GM18951 (cell line): ENCODE data around the gene U2AF1L4.
"Not testable (repeated sequence)": the region's sequence is repeated elsewhere in the genome, so short reads cannot be mapped to it uniquely, and the experiment has no call there.

Source experiments
- POLR2A ChIP-seq: IDR thresholded peaks from 4 replicates; pipeline ENCODE4 v1.6.1; 2011; ENCODE audit warnings: mild to moderate bottlenecking; ENCODE audit not compliant: insufficient read length, insufficient read depth; ENCODE audit errors: extremely low read depth
- in situ Hi-C: fragments of 300-500 bp; cut with MboI; formaldehyde crosslinking; loops from one replicate; pipeline ENCODE4 v1.12.0; 2022; ENCODE audit warnings: low sequenced_read_pairs, mixed read lengths, inconsistent platforms; ENCODE audit not compliant: unreplicated experiment

Gene U2AF1L4

DNA sequence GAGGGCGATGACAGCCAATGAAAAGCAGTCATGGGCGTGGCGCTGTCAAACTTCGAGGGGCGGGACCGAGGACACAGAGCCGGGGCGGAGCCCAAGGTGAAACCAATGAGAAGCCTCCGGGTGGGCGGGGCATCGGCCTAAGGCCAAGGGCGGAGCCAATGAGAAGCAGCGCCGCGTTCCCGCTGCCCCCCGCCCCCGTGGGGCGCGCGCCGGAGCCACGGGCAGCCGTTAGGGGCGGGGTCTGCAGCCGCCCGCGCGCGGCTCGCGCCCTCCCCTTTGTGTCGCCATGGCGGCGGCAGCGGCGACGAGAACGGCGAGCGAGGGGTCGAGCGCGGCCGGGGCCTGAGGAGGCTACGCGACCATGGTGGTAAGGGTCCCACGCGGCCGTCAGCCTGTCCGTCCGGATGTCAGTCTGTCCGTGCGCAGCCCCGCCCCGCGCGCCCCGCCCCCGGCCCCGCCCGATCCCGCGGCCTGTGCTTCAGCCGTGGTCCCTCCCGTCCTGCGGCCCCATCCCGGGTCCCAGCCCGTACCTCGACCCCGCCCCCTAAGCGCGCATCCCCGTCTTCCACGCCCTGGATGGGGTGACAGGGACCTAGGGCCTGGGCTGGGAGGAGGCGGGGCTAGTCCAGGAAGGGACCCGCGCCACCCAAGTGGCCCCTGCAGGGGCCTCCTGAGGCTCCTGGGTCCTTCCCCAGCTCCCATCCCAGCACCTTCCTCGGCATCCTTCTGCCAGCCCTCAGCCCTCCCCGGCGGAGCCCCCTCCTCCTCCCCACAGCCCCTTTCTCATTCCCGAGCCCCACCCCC is 30.3 kb upstream of the U2AF1L4 start, which contains the start of gene ARHGAP33:
ARHGAP33 (plus strand) TSS at position 267 of the 804 bp plus-strand sequence; CDS start at position 362, 95 bp downstream.
- in situ Hi-C loops: no loop called here
- peak; percentile 67 for TF ChIP-seq POLR2A

GRCh38 chr19:35775046-35775297 is 29.8 kb upstream of the U2AF1L4 start:
- TF ChIP-seq POLR2A: no peak
- in situ Hi-C loops: no loop called here

DNA sequence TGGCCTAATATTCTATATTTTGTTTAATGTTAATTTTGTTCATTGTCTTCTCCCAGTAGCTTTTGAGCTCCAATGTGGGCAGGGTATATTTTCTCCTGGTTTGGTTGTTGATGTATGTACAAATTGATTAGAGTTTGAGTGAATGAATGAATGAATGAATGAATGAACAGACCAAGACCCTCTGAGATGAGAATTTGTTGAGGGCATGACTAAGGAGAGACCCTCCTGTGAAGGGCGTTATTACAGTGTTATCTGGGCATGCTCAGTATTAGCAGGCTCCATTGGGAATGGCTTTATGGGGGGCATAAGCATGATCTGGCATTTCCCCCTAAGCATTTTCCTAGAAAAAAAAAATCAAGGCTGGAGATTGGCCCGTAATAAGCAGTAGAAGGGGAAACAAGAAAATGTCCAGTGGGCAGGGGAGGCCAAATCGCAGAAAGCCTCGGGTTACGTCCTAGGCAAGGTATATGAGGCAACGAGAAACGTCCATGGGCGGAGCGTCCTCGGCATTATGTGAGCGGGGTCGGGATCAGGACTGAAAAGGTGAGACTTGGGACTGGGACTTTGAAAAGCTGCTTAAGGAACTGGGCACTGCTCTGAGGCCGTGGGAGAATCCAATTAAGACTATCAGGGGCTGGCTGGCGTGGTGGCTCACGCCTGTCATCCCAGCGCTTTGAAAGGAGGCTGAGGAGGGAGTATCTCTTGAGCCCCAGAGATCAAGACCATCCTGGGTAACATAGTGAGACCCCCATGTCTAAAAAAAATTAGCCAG is 29.2 kb upstream of the U2AF1L4 start:
- no peak for TF ChIP-seq POLR2A
- in situ Hi-C loops: no loop called here

- no peak for TF ChIP-seq POLR2A
- in situ Hi-C loops: no loop called here
These were observed 28.0 kb upstream of the U2AF1L4 start for GRCh38 chr19:35773020-35773806.

DNA sequence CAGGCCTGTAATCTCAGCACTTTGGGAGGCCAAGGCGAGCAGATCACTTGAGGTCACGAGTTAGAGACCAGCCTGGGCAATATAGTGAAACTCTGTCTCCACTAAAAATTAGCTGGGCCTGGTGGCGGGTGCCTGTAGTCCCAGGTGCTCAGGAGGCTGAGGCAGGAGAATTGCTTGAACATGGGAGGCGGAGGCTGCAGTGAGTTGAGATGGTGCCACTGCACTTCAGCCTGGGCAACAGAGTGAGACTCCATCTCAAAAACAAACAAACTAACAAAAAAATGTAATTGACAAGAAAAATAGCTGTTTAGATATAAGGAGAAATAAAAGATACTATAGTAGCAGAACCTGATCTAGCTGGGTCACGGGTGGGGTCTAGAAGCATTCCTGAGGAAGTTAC is 27.1 kb upstream of the U2AF1L4 start:
- in situ Hi-C loops: not testable (repeated sequence)

GRCh38 chr19:35768082-35768421 is 22.8 kb upstream of the U2AF1L4 start:
- no peak for TF ChIP-seq POLR2A
- in situ Hi-C loops: no loop called here

DNA sequence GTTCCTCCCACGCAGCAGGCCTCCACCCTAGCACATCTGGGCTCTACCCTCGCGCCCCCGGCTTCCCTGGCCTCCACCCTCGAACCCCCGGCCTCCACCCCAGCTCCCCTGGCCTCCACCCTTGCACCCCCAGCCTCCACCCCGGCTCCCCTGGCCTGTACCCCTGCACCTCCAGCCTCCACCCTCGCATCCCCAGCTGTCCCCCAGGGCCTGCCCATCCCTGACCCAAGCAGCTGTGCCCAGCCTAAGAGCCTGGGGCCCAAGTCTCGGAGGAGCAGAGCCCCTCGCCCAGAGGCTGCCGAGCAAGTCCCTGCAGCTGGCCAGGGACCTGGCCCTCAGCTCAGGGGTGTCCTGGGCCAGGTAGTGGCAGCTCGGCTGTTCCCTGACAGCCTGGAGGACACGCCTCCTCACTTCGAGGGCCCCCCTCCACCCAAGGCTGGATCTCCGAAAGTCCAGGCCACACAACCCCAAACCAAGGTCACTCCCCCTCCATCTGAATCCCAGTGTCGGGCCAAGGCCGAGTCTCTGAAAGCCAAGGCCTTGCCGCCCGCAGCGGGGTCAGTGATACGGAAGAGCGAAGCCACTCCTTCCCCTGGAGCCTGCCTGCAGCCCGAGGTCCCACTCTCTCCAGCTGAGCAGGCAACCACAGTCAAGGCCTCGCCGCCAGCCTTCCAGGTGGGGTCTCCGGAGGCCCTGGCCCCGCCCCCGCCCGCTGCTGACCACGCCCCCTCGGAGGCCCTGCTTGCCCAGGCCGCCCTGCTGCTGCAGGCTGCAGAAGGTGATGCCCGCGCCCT is 22.3 kb upstream of the U2AF1L4 start:
- in situ Hi-C loops: no loop called here
- no peak for TF ChIP-seq POLR2A

DNA sequence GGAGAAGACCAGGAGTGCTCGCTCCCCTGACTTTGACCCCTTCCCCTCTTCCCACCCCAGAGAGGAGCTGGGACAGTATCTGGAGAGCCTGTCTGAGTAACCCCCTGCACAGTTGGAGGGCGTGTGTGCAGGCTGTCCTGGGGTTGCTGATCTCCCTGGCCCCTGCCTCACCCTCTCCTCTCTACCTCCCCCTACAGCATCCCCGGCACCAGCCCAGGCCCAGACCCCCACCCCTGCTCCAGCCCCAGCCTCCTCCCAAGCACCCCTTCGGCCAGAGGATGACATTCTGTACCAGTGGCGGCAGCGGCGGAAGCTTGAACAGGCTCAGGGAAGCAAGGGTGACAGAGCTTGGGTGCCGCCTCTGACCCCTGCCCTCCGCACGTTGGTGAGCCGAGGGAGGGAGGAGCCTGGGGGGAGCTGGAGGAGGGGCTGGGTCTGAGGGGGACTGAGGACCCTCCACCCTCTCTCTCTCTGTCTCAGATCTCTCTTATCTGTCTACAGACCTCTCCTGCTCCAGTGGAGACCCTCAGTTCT is 21.4 kb upstream of the U2AF1L4 start:
- TF ChIP-seq POLR2A: no peak
- in situ Hi-C loops: no loop called here

GRCh38 chr19:35764432-35765315 is 19.5 kb upstream of the U2AF1L4 start:
- no peak for TF ChIP-seq POLR2A
- in situ Hi-C loops: no loop called here

GRCh38 chr19:35760711-35761349 is 15.6 kb upstream of the U2AF1L4 start:
- in situ Hi-C loops: no loop called here
- no peak for TF ChIP-seq POLR2A

DNA sequence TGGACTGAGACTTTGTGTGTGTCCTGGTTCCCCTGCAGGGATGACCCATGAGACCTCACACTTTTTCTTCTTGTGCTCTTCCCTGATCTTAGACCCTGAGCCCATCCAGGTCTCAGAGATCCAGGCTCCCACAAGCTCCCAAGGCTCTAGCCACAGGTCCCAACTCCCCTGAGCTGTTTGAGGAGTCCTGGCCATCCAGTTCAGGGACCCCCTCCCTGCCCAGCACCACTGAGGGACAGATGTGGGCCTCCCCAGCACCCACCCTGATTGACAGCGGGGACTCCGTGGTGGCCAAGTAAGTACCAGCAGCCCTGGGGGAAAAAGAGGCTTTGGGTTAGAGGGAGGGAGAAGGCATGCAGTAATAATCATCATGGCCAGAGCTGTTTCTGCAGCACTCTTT is 14.5 kb upstream of the U2AF1L4 start:
- no peak for TF ChIP-seq POLR2A
- in situ Hi-C loops: no loop called here

DNA sequence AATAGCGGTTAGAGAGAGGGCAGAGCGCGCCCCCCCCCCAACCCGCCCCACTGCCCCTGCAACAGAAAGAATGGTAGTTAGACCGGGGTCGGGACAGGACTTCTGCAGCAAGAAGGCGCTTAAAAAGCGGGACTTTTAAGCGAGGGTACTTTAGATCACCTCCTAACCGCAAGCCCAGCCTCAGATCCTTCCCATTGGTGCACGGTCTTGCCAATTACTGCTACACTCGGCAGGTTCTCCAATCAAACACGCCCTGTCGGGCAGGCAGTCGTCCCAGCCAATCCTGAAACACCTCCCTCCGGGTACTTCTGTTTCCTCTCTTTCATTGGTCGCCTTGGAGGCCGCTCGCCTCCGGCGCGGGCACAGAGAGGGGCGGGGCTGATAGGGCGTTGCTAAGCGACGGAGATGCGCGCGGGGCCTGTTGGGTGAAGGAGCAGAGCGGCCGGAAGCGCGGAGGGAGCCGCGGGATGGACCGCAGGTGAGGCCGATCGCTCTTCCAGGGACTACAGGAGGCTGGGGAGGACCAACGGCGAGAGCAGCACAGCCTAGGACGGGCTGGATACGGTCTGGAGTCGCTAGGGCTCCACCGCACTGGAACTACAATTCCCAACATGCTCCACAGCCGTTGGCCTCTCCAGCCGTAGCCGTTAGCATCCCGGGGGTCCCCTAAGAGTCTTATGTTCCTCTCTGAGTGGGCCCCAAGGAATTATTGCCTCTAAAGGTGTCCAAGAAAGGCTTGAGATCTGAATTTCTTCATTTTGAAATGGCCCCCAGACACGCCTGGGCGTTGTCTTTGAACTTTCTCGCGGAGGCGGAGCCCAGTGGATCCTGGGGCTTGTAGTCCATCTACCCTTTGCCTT is 12.8 kb upstream of the U2AF1L4 start, which contains the start of gene PROSER3:
PROSER3 (plus strand) TSS at position 428 of the 860 bp plus-strand sequence; CDS start at position 468, 40 bp downstream.
- peak; percentile 67 for TF ChIP-seq POLR2A
- in situ Hi-C loops: no loop called here
